ENCODE data around the gene VAPB. TPM values are rescaled to one million over a fixed set of nuclear protein-coding genes. Genes with fewer than 3 reads are reported as not detected.

VAPB gene
- polyA plus RNA-seq, 1 donor (not counting 4 experiments of a cell fraction or from before 2014, with no cell fraction given), result 38.0 TPM

- no peak overlapping the region for H3K4me3 ChIP-seq (ENCODE audit: control insufficient read depth in 2 of 3, extremely low read depth in 1 of 3, insufficient read depth in 2 of 3, low read depth in 1 of 3, low read length in 3 of 3)
- dilution Hi-C loops (cut with MboI; ENCODE audit: extremely low pct_ligation_motif_present, low sequenced_read_pairs), result no loop called here
- peaks cover 9% of the 10 kb centered on the region for H3K4me1 ChIP-seq (ENCODE audit: control insufficient read depth, extremely low read depth, insufficient read depth, low read length)
- H2AFZ ChIP-seq (ENCODE audit: control insufficient read depth, low read length), result no peak overlapping the region
- H3K9ac ChIP-seq (ENCODE audit: control insufficient read depth, extremely low read depth, insufficient read depth, low read length), result no peak overlapping the region
- peaks cover 0 to 10% of the 10 kb centered on the region in 2 experiments for H3K36me3 ChIP-seq (ENCODE audit: control insufficient read depth in 2 of 2, extremely low read depth in 1 of 2, insufficient read depth in 2 of 2, low read length in 2 of 2)
- H3K27me3 ChIP-seq (ENCODE audit: control insufficient read depth, extremely low read depth, insufficient read depth, low read length), result no peaks in the 10 kb centered on the region
- no peak overlapping the region for H3K4me2 ChIP-seq (ENCODE audit: control insufficient read depth, extremely low read depth, insufficient read depth, low read depth, low read length)
- H3K9me3 ChIP-seq (ENCODE audit: control insufficient read depth, low read depth, low read length), result no peaks in the 10 kb centered on the region
- H3K27ac ChIP-seq (ENCODE audit: control insufficient read depth, insufficient read depth, low read length), result no peak overlapping the region
- no peaks in the 10 kb centered on the region for H4K20me1 ChIP-seq (ENCODE audit: control insufficient read depth, extremely low read depth, insufficient read depth, low read length)
- H3K79me2 ChIP-seq (ENCODE audit: control insufficient read depth, insufficient read depth, low read length), result peaks cover 68% of the 10 kb centered on the region
- DNase-seq (ENCODE audit: low read depth, low spot score) (no peak), FAIRE-seq (no peak)
- TF ChIP-seq EZH2 (IDR thresholded peaks at IDR 0.05; ENCODE audit: low read length) (no peak), CTCF (optimal IDR thresholded peaks at IDR 0.05 in 1 of 3, IDR thresholded peaks at IDR 0.05 in 1 of 3, conservative IDR thresholded peaks at IDR 0.05 in 1 of 3; ENCODE audit: extremely low read depth in 1 of 3, insufficient read depth in 2 of 3, low read length in 3 of 3) (no peak)
- no peaks in the 10 kb centered on the region for H3K9me1 ChIP-seq (ENCODE audit: control insufficient read depth, extremely low read depth, insufficient read depth, low read length)
Observed at GRCh38 chr20:58416057-58416456, 27.0 kb downstream of the VAPB start.

GRCh38 chr20:58416835-58417234, 27.8 kb downstream of the VAPB start:
- H3K79me2 ChIP-seq (ENCODE audit: control insufficient read depth, insufficient read depth, low read length), result peaks cover 66% of the 10 kb centered on the region
- no peak for DNase-seq (ENCODE audit: low read depth, low spot score)
- peaks cover 10% of the 10 kb centered on the region for H3K4me1 ChIP-seq (ENCODE audit: control insufficient read depth, extremely low read depth, insufficient read depth, low read length)
- no peak overlapping the region for H3K4me3 ChIP-seq (ENCODE audit: control insufficient read depth in 2 of 3, extremely low read depth in 1 of 3, insufficient read depth in 2 of 3, low read depth in 1 of 3, low read length in 3 of 3)
- no peak overlapping the region for H3K27ac ChIP-seq (ENCODE audit: control insufficient read depth, insufficient read depth, low read length)
- no peak for TF ChIP-seq EZH2 (IDR thresholded peaks at IDR 0.05; ENCODE audit: low read length)
- TF ChIP-seq CTCF (optimal IDR thresholded peaks at IDR 0.05 in 1 of 3, IDR thresholded peaks at IDR 0.05 in 1 of 3, conservative IDR thresholded peaks at IDR 0.05 in 1 of 3; ENCODE audit: extremely low read depth in 1 of 3, insufficient read depth in 2 of 3, low read length in 3 of 3), result no peak
- H3K9ac ChIP-seq (ENCODE audit: control insufficient read depth, extremely low read depth, insufficient read depth, low read length), result no peak overlapping the region
- no peaks in the 10 kb centered on the region for H4K20me1 ChIP-seq (ENCODE audit: control insufficient read depth, extremely low read depth, insufficient read depth, low read length)
- H3K9me3 ChIP-seq (ENCODE audit: control insufficient read depth, low read depth, low read length), result no peaks in the 10 kb centered on the region
- dilution Hi-C loops (cut with MboI; ENCODE audit: extremely low pct_ligation_motif_present, low sequenced_read_pairs), result no loop called here
- H3K27me3 ChIP-seq (ENCODE audit: control insufficient read depth, extremely low read depth, insufficient read depth, low read length), result no peaks in the 10 kb centered on the region
- FAIRE-seq, result no peak
- H3K9me1 ChIP-seq (ENCODE audit: control insufficient read depth, extremely low read depth, insufficient read depth, low read length), result peaks cover 4% of the 10 kb centered on the region
- H3K36me3 ChIP-seq (ENCODE audit: control insufficient read depth in 2 of 2, extremely low read depth in 1 of 2, insufficient read depth in 2 of 2, low read length in 2 of 2), result peaks cover 0 to 15% of the 10 kb centered on the region in 2 experiments
- no peak overlapping the region for H3K4me2 ChIP-seq (ENCODE audit: control insufficient read depth, extremely low read depth, insufficient read depth, low read depth, low read length)
- no peak overlapping the region for H2AFZ ChIP-seq (ENCODE audit: control insufficient read depth, low read length)
